Stimulated activated naive CD8-positive, alpha-beta T cell treated with anti-CD3 and anti-CD28 coated beads, Interleukin-15, amount 100 ng/mL, for 72 hours (primary cell): ENCODE results near the gene THBS4.
"Not testable (repeated sequence)": the region's sequence is repeated elsewhere in the genome, so short reads cannot be mapped to it uniquely, and the experiment has no call there.

Experiments used
- ATAC-seq: fragments of 150-1000 bp; cut with Tn5 transposase; 2 replicates; pipeline ENCODE4 v1.10.0; 2021; ENCODE audit warnings: mild to moderate bottlenecking, moderate library complexity
- DNase-seq, 2 donors: peaks; one replicate each; pipeline ENCODE4 v3.0.0; 2021 to 2022
- H3K27ac Mint-ChIP-seq, 2 donors: one replicate each; pipeline ENCODE4 v1.8.0; 2022; ENCODE audit warnings: mild to moderate bottlenecking in 2 of 2, mixed read lengths in 2 of 2, moderate library complexity in 2 of 2
- H3K27me3 Mint-ChIP-seq: one replicate; pipeline ENCODE4 v1.8.0; 2022; ENCODE audit warnings: mixed read lengths
- H3K4me1 Mint-ChIP-seq: one replicate; pipeline ENCODE4 v1.8.0; 2022; ENCODE audit warnings: mild to moderate bottlenecking, mixed read lengths
- H3K4me3 Mint-ChIP-seq, 2 donors: one replicate each; pipeline ENCODE4 v1.8.0; 2022; ENCODE audit warnings: mild to moderate bottlenecking in 2 of 2, mixed read lengths in 2 of 2, moderate library complexity in 1 of 2
- H3K9me3 Mint-ChIP-seq, 2 donors: one replicate each; pipeline ENCODE4 v1.8.0; 2022; ENCODE audit warnings: mixed read lengths in 2 of 2

Gene THBS4

DNA sequence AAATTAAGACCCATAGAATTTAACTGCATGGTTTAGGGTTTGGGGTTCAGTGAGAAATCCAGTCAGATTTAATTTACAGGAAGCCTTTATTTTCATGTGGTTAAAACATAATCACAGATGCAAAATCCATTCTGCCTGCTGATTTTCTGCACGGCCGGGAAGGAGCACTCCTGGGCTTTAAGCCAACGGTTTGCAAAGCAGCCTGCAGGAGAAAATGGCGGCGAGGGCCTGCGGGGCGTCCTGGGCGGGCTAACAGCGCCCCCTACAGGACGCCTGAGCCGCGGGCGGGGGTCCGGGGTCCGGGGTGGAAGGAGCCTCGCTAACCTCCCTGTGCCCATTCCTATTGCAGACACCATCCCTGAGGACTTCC is 47.6 kb downstream of the THBS4 start:
- Mint-ChIP-seq H3K4me1 (peaks cover 12% of the 10 kb centered on the region), H3K4me3 (peak overlapping the region; percentile 76 to 80), H3K27me3 (no peaks in the 10 kb centered on the region), H3K27ac (peak overlapping the region in 1 of 2 donors; percentile 43), H3K9me3 (no peaks in the 10 kb centered on the region)
- ATAC-seq (peak; percentile 79), DNase-seq (peak; percentile 60 to 80)

DNA sequence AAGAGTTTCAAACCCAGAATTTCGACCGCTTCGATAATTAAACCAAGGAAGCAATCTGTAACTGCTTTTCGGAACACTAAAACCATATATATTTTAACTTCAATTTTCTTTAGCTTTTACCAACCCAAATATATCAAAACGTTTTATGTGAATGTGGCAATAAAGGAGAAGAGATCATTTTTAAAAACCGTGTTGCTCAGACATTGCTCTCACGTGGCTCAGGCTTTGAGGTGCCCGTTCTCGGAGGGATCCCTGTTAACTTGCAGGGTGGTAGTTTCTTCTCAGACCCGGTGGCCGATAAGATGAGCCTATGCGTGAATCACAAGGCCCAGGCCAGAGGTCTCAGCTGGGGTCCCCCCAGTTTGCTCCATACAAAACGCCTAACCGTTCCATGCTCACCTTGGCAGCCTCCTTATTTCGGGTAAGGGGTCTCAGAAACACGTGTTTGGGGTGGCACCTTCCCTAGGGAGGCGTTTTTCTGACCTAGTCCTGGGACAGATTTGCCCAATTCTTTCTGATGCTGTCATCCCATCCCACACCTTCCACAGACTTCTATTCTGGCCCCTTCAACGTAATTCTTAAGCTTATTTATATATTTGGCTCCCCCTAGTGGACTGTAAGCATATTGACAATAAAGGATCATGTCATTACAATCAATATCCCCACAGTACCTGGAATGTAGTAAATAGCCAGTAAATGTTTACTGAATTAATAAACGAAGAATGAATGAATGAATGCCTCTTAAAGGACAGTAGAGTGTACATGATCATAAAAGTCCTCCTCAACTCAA is 48.1 kb downstream of the THBS4 start:
- Mint-ChIP-seq H3K27ac (peak overlapping the region; percentile 74 to 81), H3K4me3 (peak overlapping the region; percentile 76 to 80), H3K4me1 (peaks cover 12% of the 10 kb centered on the region), H3K9me3 (no peaks in the 10 kb centered on the region), H3K27me3 (no peaks in the 10 kb centered on the region)
- DNase-seq (peak; percentile 49 to 51), ATAC-seq (peak; percentile 79)

DNA sequence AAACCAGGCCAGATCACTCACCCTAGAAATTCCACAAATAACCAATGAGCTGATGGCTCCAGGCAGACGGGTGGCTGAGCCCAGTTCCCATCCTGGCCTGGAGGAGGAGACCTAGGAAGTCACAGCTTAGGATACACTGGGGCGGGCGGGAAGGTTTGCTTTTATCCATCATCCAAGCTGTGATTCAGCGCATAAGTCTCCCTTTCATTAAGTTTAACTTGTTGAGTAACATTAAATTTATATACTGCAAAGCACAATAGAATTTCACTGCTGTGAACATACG is 55.7 kb downstream of the THBS4 start:
- H3K27me3 Mint-ChIP-seq: no peaks in the 10 kb centered on the region
- no peaks in the 10 kb centered on the region for H3K9me3 Mint-ChIP-seq
- DNase-seq: no peak
- ATAC-seq: no peak
- H3K4me3 Mint-ChIP-seq: no peak overlapping the region
- H3K27ac Mint-ChIP-seq: no peak overlapping the region
- H3K4me1 Mint-ChIP-seq: peaks cover 23% of the 10 kb centered on the region

DNA sequence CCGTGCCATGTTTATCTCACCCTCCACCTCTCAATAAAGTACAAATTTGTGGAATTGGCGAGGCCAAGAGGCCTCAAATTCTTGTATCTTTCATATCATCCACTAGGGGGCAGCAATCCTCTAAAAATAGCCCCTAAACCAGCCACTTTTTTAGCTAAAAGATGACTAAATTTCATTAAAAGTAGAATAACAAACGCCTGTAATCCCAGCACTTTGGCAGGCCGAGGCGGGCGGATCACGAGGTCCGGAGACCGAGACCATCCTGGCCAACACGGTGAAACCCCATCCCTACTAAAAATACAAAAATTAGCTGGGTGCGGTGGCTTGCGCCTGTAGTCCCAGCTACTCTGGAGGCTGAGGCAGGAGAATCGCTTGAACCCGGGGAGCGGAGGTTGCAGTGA is 56.6 kb downstream of the THBS4 start:
- Mint-ChIP-seq H3K27ac (peak overlapping the region; percentile 14 to 91), H3K4me1 (peaks cover 29% of the 10 kb centered on the region), H3K4me3 (peak overlapping the region; percentile 50 to 52)
- ATAC-seq (peak; percentile 82), DNase-seq (peak; percentile 41 to 48)
- not testable (repeated sequence) for H3K9me3 Mint-ChIP-seq, H3K27me3 Mint-ChIP-seq

DNA sequence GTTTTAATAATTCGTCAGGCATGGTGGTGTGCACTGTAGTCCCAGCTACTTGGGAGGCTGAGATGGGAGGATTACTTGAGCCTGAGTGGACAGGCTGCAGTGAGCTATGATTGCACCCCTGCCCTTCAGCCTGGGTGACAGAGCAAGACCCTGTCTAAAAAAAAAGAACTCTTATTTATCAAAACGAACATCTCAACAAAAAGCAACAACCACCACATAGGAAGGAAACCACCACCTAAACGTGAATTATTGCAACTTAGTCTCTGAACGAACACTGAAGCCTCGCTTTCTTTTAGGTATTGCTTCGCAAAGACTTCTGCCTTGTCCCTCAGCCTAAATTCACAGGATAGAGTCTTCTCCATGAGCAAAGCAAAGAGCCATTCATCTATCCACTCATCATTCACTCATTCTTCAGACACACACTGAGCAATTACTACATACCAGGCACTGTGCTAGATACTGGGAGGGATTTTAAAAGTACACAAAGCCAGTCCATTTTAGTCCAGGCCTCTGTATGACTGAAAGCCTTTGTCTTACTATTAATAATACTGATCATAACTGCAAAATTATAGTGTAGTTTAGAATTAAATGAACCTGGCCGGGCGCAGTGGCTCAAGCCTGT is 57.4 kb downstream of the THBS4 start:
- ATAC-seq: peak; percentile 16
- peaks cover 37% of the 10 kb centered on the region for H3K4me1 Mint-ChIP-seq
- no peak for DNase-seq
- H3K4me3 Mint-ChIP-seq: peak overlapping the region; percentile 4 to 50
- peak overlapping the region; percentile 35 to 91 for H3K27ac Mint-ChIP-seq
- H3K9me3 Mint-ChIP-seq: no peaks in the 10 kb centered on the region
- H3K27me3 Mint-ChIP-seq: no peaks in the 10 kb centered on the region

DNA sequence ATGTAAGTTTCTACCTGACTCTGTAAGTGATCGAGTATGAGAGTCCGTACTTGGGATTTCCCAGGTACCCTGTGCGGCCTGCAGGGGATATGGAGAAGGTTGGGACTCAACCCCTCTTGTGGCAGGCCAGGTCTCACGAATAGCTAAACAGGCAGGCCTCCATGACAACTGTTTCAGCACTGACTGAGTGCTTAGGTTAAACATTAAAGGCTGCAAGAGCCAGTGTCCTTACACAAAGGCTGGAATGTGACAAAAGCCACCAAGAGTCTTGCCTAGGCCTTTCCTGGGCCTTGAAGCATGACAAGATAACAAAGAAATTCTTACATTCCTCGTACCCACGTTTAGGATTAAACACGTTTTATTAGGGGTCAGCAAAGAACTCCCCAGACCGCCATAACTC is 58.6 kb downstream of the THBS4 start:
- H3K4me1 Mint-ChIP-seq: peaks cover 49% of the 10 kb centered on the region
- ATAC-seq (no peak), DNase-seq (no peak)
- H3K4me3 Mint-ChIP-seq: no peak overlapping the region
- no peaks in the 10 kb centered on the region for H3K27me3 Mint-ChIP-seq
- H3K9me3 Mint-ChIP-seq: no peaks in the 10 kb centered on the region
- H3K27ac Mint-ChIP-seq: peak overlapping the region in 1 of 2 donors; percentile 3

DNA sequence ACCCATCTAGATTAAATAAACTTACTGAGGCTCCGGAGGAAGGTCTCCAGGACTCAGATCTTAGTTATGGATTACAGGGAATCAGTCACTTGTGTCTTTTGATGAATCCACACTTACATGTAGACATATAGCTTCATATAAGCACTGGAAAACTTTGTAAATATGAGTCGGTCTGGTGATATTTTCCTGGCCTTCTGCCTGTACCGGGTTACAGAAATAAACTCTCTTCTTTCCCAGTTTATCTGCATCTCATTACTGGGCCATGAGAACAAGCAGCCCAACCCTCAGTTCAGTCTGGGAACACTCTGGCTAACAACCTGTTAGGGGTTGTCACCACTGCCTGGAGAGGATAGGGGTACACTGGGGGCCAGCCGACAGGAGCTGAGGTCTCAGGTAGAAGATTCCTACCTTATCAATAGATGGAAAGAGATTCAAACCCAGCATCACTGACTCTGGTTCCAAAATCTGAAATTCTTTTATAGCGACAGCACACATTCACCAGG is 59.1 kb downstream of the THBS4 start:
- ATAC-seq (no peak), DNase-seq (no peak)
- Mint-ChIP-seq H3K27me3 (no peaks in the 10 kb centered on the region), H3K27ac (no peak overlapping the region), H3K9me3 (no peaks in the 10 kb centered on the region), H3K4me3 (no peak overlapping the region), H3K4me1 (peaks cover 52% of the 10 kb centered on the region)

DNA sequence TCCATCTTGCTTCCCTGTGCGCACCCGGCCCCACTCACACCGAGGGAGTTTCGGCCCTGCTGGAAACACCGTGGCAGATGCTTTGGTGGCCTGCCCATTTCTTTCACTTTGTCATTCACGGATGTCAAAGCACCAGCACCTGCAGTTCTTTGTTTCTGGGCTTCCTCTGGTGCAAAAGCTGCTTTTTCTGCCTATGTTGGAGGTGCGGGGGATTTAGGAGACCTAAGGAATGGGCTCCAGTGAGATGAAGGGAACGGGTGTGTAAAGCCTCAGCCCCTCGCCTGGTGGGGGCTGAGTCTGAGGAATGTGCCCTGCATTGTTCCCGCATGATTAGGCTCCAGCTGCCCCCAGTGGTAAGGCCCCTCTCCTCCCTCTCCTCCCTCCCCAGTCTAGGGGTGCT is 62.3 kb downstream of the THBS4 start:
- Mint-ChIP-seq H3K4me3 (peak overlapping the region in 1 of 2 donors; percentile 45), H3K9me3 (no peaks in the 10 kb centered on the region), H3K27ac (peak overlapping the region in 1 of 2 donors; percentile 87), H3K27me3 (no peaks in the 10 kb centered on the region), H3K4me1 (peaks cover 59% of the 10 kb centered on the region)
- no peak for ATAC-seq
- no peak for DNase-seq

DNA sequence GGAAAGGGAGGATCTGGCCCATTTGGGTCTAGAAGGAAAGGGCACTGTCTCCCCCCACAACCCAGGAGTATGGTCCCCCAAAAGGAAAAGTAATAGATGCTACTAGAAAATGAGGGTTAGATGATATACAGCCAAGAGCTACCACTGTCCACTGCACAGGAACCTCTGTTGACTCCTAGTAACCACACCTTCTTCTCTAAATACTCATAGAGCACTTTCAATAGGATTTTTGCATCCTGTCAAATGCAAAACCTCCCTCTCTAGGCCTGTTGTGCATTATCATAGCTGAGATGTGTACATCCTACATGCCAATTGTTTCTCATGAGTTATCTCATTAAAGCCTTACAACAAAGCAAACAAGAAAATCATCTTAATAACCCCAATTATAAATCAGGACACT is 66.8 kb downstream of the THBS4 start:
- H3K9me3 Mint-ChIP-seq: peaks cover 0 to 4% of the 10 kb centered on the region in 2 donors
- no peak for DNase-seq
- ATAC-seq: peak; percentile 83
- H3K27me3 Mint-ChIP-seq: no peaks in the 10 kb centered on the region
- peak overlapping the region in 1 of 2 donors; percentile 21 for H3K27ac Mint-ChIP-seq
- H3K4me1 Mint-ChIP-seq: peaks cover 86% of the 10 kb centered on the region
- H3K4me3 Mint-ChIP-seq: no peak overlapping the region

DNA sequence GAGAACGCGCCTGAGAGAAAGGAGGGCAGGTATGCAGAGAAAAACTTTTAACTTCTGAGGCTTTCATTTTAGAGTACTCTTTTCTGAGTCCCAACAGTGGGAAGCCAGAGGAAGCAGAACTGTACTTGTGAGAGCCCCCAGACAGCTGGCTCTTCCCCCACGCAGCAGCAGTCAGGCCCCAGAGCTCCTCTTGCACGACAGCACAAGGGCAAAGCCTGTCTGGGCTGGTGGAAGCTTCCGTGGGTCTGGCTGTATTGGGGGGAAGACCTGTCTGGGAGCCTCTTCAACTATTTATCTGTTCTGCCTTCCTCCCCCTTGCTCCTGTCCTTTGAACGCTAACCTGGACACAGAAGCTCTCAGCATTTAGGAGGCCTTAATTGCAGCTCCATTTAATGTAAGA is 68.2 kb downstream of the THBS4 start:
- H3K27ac Mint-ChIP-seq: peak overlapping the region; percentile 81 to 92

DNA sequence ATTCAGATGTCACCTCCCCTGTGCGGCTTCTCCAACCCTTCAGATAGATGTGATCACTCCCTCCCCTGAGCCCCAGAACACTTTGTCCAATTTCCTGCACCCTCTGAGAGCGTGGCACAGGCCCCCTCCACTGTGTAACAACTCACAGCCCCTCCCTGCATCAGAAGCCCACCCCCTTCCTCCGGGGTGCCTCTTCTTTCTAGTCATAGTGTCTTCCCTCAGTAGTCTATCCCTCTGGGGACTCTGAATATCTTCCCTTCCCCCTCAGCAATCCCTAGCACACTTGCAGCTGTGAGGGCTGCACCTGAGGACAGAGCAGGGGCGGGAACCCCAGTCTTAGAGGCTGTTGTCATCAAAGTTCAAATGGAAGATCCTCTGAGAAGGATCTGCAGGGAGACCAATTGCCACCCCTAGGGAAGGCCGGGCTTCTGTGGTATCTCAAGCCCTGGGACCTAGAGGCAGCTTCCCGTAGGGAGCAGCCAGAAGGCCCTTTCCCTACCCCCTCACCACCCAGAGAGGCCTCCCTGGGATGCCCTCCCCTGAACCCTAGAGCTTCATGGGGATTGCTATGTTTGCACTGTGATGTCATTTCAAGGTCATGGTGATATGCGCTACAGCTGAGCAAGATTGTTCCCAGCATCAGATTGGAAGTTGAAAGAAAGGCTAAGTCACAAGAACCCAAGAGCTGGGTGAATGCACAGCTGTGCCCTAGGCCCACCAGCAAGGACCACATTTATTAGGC is 70.7 kb downstream of the THBS4 start:
- Mint-ChIP-seq H3K27me3 (no peaks in the 10 kb centered on the region), H3K4me1 (peaks cover 73% of the 10 kb centered on the region), H3K27ac (peak overlapping the region; percentile 1 to 85), H3K9me3 (peaks cover 0 to 8% of the 10 kb centered on the region in 2 donors), H3K4me3 (no peak overlapping the region)
- ATAC-seq (no peak), DNase-seq (no peak)

More for the DNA sequence above, 68.2 kb downstream of the THBS4 start:
- Mint-ChIP-seq H3K27me3 (no peaks in the 10 kb centered on the region), H3K4me3 (peak overlapping the region; percentile 31 to 45), H3K4me1 (peaks cover 76% of the 10 kb centered on the region), H3K9me3 (peaks cover 0 to 8% of the 10 kb centered on the region in 2 donors)
- ATAC-seq (no peak), DNase-seq (no peak)

DNA sequence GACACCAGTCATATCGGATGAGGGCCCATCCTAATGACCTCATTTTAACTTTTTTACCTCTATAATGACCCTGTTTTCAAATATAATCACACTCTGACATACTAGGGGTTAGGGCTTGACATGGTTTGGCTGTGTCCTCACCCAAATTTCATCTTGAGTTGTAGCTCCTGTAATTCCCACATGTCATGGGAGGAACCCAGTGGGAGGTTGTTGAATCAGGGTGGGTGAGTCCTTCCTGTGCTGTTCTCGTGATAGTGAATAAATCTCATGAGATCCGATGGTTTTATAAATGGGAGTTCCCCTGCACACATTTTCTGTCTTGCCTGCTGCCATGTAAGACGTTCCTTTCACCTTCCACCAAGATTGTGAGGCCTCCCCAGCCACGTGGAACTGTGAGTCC is 71.8 kb downstream of the THBS4 start:
- Mint-ChIP-seq H3K9me3 (peaks cover 0 to 8% of the 10 kb centered on the region in 2 donors), H3K27me3 (no peaks in the 10 kb centered on the region)

DNA sequence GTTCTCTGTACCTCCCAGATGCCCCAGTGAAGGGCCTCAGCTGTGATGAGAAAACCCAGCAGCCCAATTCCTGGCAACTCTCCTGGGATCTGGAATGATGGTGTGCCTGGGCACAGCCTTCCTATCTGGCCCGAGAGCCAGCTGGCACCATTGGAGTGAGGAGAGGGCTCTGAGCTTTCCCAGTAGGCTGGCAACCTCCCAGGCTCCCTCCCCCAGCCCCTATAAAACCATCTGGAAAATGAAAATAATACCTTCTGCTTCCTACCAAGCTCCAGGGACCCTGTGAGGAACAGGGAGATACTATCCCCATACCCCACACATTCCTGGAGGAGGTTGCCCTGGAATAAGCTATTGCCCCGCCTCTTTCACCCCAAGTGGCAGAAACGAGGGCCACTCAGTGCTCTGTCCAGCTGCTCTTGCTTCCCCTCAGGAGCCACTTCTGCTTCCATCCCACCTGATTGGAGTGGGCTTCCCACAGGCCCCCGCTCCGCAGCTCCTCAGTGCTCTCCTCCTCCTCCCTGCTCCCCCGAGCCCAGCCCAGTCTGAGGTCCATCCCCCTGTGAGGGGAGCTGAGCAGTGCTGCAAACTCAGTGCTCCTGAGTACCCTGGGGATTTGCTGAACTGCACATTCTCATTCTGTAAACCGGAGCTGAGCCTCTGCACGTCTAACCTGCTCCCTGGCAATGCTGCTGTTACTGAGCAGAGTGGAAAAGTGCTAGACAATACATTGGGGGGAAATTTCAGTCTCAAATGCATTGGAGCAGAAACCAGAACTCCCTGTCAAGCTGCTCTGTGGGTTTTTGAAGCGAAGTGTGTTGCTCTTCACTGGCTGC is 74.7 kb downstream of the THBS4 start:
- H3K27ac Mint-ChIP-seq: peak overlapping the region in 1 of 2 donors; percentile 49
- no peak for DNase-seq
- peak overlapping the region in 1 of 2 donors; percentile 0 for H3K4me3 Mint-ChIP-seq
- peaks cover 12 to 18% of the 10 kb centered on the region in 2 donors for H3K9me3 Mint-ChIP-seq
- peak; percentile 23 for ATAC-seq
- no peaks in the 10 kb centered on the region for H3K27me3 Mint-ChIP-seq
- H3K4me1 Mint-ChIP-seq: peaks cover 36% of the 10 kb centered on the region

More for the DNA sequence above, 71.8 kb downstream of the THBS4 start:
- Mint-ChIP-seq H3K27ac (peak overlapping the region in 1 of 2 donors; percentile 55), H3K4me3 (no peak overlapping the region), H3K4me1 (peaks cover 63% of the 10 kb centered on the region)
- DNase-seq (no peak), ATAC-seq (no peak)

DNA sequence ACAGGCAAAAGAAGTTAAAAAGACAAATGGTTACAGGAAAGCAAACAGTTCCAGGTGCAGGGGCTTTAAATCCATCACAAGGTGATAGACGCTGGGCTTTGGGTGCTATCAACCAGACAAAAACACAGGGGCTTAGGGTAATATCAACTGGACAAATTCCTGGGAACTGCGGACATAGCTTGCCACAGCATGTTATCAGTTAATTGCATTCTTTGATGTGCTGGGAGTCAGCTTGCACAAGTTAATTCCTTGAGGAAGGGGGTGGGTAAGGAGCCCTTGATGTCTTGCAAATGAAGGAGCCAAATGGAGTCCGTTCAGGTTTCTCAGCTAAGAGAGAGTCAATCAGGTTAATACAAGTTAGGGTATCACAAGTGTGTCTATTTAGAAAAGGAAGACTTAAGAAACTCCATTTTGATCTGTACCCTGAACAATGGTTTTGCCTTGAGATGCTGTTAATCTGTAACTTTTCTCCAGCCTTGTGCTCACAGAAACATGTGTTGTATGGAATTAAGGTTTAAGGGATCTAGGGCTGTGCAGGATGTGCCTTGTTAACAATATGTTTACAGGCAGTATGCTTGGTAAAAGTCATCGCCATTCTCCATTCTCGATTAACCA is 76.3 kb downstream of the THBS4 start:
- Mint-ChIP-seq H3K4me1 (peaks cover 36% of the 10 kb centered on the region), H3K9me3 (peaks cover 12 to 18% of the 10 kb centered on the region in 2 donors)
- H3K27ac Mint-ChIP-seq, ATAC-seq, H3K27me3 Mint-ChIP-seq, H3K4me3 Mint-ChIP-seq, DNase-seq: not testable (repeated sequence)

DNA sequence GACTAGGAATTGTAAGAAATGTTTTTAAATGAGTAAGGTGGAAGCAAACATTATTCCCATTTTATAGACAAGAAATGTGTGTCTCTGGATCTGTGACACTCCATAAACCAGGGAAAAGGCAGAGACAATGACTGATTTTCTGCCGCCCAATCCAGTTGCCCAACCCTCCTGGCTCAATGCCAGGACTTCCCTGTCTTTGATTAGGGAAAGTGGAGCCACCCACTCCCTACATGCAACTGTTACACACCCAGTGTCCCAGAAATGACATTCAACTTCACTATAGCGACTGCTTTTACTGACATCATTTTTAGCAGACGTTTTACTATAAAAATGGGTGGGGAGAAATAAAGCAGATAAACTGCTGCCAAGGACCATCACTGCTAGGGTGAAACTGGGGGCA is 79.7 kb downstream of the THBS4 start:
- Mint-ChIP-seq H3K27me3 (no peaks in the 10 kb centered on the region), H3K27ac (no peak overlapping the region), H3K9me3 (peaks cover 16 to 20% of the 10 kb centered on the region in 2 donors), H3K4me1 (peaks cover 40% of the 10 kb centered on the region), H3K4me3 (no peak overlapping the region)
- ATAC-seq (no peak), DNase-seq (no peak)
